Stimulated activated CD8-positive, alpha-beta memory T cell treated with anti-CD3 and anti-CD28 coated beads, Interleukin-12 subunit alpha, Interleukin-12 subunit beta, amount 100 ng/mL, for 24 hours (primary cell): ENCODE data around the gene RPL9.
"Not testable (repeated sequence)": the region's sequence is repeated elsewhere in the genome, so short reads cannot be mapped to it uniquely, and the experiment has no call there.

ENCODE experiments used
- DNase-seq: peaks from one replicate; pipeline ENCODE4 v3.0.0-alpha.2; 2020; ENCODE audit errors: extremely low read depth

The RPL9 gene

DNA sequence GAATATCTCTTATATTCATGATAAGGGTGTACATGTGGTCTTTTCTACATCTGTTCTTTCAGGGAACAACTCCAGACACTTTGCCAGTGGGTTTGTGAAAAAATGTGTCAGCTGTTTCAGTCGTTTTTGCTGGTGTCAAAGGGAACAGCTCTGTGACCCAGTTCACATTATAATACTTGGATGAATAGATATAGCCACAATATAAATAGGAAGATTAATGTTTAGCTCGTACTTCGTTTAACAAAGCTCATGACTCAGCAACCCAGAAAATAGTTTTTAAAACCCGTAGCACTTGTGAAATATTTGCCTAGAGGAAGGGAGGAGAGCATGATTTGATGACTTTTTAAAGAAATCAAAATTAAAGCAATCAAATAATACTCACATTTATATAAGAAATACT lies 8.0 kb upstream of the RPL9 start:
- no peak for DNase-seq

DNA sequence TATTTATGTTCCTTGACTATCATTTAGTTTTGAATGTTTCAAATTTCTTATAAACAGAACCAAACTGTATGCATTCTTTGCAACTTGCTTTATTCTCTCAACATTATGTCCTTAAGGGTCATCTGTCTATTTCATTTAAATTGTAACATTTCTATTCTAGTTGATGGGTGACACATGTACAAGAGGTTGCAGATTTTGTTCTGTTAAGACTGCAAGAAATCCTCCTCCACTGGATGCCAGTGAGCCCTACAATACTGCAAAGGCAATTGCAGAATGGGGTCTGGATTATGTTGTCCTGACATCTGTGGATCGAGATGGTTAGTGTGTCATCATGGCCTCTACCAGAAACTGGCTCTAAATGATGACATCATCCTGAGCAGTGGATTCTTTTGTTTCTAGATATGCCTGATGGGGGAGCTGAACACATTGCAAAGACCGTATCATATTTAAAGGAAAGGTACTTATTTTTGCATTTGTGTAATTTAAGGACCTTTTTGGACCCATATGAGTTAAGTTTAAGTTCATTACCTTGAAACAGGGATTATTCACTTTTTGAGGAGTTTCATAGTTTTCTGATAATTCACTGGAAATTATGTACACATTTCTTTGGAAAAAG lies 6.3 kb upstream of the RPL9 start:
- DNase-seq: no peak

DNA sequence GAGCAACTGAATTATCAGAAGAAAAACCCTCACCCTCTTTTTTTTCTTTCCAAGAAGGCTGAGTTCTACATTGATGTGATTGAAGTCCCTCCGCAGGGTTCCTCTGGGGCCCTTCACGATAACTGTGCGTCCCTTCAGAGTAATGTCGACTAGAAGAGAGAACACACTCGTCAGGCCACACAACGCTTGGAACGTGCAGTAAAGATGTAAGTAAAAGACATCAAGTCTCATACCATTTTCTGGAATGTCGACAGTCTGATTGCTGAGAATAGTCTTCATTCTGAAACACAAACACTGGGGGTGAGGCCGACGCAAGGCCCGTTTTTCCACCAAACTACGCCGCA lies 589 bp downstream of the RPL9 start:
- not testable (repeated sequence) for DNase-seq

DNA sequence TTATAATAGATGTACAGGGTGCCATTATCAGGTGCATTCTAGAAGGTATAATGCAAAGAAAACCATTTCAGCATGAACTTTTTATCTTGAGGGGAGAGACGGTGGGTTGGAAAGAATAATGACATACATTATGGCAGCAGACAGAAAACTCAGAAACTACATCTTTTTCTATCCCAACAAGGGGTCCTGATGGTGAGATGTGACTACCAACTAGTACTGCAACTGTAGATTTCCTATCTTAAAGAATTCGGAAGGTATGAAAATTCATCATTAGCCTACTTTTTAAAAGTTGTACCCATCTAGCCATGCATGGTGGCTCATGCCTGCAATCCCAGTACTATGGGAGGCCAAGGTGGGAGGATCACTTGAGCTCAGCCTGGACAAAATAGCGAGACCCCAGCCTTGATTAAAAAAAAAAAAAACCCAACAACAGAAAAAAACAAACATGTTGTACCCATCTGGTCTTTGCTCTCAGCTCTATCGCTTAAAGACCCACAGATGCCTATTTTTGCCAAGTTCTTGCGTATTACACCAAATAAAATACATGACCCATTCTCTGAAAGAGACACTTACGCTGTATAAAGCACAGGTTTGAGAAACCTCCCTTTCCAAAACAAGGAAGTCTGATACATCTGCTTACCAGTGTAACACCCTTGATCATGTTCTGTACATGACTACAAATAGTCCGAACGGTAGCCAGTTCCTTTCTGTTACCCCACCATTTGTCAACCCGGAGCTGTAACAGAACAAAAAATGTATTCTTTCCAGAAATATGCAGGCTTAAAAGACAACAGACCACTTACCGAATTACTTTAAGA lies 1.6 kb downstream of the RPL9 start:
- no peak for DNase-seq

DNA sequence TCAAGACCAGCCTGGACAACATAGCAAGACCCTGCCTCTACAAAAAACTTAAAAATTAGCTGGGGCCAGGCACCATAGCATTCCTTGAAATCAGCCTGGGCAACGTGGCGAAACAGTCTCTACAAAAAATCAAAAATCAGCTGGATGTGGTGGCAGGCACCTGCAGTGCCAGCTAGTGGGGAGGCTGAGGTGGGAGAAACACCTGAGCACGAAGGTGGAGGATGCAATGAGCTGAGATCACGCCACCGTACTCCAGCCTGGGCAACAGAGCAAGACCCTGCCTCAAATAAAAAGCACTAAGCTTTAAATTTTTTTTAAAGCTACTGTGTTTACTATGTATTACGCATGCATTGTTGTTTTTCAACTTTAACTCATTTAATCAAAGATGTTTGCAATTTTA lies 3.2 kb downstream of the RPL9 start:
- DNase-seq: no peak

DNA sequence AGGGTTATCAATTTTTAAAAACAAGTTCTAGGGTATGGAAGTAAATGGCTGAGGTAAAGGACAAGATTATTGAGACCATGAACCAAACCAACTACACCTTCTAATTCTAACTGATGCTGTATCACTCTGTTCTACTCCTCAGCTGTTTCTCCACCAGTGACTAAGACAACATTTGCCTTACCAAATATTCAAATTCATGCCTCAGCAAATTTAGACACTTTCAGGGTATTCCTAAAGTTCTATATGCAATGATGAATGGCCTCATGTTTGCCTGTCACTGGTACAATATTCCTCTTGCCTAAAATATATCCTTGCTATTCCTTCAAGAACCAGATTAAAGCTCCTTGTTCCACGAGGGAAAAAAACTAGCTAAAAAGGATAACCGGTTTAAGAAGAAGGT lies 5.0 kb downstream of the RPL9 start:
- DNase-seq: no peak

DNA sequence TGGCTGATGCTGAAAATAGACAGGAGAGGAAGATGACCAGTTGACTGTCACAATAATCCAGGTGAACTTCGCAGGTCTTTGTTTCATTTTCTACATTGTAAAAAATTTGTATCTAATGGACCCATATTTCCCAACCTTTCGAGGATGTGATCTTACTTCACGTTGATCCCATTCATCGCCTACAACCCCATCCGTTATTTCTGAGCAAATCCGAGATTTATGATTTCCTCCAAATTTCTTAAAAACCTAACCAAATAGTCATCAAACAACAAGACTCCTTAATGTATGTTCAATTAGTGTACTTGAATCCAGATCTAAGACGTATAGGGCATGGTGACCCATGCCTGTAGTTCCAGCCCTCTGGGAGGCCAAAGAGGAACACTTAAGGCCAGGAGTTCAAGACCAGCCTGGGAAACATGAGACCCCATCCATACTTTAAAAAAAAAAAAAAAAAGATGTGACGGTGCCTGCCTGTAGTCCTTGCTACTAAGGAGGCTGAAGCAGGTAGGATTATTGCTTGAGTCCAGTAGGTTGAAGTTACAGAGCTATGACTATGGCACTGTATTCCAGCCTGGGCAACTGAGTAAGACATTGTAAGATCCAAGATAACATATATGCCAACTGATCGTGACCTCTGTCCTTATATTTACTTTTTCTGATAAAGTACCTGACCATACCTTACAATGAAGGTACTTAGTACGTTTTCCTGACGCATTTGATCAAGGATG lies 5.7 kb downstream of the RPL9 start:
- no peak for DNase-seq

DNA sequence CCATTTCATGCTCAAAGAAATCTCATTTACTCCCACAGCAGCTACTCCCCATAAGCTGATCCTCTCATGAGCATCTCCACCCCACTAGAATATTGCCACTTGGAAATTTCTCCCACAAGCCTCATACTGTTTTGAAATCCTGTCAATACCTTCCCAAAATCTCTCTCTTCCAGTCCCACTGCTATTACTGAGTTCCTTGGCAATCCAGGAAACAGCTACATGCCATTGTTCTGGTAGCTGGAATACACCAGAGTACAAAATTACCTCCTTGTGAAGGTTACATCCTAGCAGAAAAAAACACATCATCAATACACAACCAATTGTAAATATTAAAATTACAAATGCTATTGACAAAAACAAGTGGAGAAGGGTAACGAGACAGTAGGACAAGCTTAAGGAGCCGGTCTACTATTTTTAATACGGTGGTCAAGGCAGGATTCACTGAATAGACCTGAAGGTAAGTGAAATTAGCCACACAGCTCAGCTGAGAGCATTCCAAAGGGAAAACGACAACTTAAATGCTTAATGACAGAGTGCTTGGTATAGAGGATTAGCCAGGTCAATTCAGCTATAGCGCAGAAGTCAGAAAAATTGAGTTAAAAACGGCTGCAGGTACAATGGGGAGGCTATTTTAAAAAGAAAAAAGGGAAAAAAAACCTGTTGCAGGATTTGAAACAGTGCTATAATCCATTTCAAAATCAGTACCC lies 6.4 kb downstream of the RPL9 start:
- DNase-seq: no peak

DNA sequence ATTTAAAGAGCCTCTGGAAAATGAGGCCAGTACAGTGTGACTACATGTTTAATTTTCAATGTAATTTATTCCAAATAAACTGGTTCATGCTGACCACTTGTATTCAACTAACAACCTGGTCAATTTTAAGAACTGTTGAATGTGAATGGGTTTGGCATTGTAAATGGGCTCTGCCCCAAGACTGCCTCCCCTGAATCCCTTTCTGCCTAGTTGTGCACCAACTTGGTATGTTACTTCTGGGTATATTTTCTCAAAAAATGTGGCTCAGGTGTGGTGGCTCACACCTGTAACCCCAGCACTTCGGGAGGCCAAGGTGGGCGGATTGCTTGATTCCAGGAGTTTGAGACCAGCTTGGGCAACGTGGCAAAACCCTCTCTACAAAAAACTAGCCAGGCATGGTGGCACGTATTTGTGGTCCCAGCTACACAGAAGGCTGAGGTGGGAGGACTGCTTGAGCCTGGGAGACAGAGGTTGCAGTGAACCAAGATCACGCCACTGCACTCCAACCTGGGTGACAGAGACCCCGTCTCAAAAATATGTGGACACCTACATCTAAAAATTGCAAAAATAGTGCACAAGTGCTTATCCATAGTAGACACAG lies 7.2 kb downstream of the RPL9 start:
- no peak for DNase-seq

DNA sequence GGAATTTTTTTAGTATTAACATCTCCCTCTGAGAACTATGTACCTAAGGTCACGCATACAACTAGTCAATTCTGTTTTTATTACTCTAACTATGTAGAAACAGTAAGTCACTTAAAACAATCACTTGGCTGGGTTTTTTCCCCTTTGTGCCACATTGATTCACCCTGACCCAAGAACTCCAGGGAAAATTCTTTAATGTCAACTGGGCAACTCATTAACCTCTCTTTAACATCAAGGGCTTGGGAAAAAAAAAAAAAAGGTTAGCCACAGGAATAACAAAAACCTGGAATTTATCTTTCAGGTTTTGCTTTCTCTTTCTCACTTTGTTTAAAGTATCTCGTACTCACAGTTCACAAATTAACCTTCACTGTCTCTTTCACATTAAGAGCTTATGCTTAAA lies 8.1 kb downstream of the RPL9 start:
- no peak for DNase-seq

DNA sequence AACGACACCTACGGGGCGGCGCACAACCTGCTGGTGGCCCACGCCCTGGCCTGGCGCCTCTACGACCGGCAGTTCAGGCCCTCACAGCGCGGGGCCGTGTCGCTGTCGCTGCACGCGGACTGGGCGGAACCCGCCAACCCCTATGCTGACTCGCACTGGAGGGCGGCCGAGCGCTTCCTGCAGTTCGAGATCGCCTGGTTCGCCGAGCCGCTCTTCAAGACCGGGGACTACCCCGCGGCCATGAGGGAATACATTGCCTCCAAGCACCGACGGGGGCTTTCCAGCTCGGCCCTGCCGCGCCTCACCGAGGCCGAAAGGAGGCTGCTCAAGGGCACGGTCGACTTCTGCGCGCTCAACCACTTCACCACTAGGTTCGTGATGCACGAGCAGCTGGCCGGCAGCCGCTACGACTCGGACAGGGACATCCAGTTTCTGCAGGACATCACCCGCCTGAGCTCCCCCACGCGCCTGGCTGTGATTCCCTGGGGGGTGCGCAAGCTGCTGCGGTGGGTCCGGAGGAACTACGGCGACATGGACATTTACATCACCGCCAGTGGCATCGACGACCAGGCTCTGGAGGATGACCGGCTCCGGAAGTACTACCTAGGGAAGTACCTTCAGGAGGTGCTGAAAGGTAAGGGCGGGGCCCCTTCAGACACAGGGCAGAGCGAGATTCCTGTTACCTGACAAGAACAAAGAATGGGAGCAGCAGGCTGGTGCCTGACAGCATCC lies 11.7 kb downstream of the RPL9 start:
- no peak for DNase-seq

DNA sequence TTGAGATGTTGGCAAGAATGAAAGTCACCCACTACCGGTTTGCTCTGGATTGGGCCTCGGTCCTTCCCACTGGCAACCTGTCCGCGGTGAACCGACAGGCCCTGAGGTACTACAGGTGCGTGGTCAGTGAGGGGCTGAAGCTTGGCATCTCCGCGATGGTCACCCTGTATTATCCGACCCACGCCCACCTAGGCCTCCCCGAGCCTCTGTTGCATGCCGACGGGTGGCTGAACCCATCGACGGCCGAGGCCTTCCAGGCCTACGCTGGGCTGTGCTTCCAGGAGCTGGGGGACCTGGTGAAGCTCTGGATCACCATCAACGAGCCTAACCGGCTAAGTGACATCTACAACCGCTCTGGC lies 12.3 kb downstream of the RPL9 start:
- DNase-seq: no peak

DNA sequence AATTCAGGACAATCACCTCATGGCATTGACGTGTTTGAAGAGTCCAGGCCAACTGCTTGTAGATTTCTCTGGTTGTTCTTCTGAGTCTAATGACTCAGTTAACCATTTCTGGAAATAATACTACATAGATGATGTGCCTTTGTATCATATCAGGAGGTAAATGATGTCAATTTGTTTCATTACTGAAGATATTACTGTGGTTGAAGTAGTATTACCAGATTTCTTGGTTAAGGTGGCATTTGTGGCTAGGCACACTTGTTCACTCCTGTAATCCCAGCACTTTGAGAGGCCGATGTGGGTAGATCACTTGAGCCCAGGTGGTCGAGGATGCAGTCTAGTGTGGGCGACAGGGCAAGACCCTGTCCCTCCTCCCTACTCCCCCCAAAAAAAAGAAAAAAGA lies 15.7 kb downstream of the RPL9 start:
- DNase-seq: no peak

DNA sequence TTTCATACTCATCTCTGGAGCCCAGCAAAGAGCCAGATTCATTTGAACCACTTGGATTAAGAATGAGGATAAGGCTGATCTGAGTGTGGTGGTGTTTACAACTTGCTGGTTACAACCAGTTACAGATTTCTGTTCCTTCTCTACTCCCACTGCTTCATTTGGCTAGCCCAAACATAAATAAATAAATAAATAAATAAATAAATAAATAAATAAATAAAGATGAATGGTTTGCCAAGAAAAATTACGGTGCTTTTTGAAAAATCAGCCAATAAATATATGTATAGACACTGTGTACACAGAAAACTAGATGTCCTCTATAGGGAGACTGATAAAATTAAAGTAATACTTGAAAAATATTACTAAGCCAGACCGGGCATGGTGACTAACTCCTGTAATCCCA lies 17.1 kb downstream of the RPL9 start:
- no peak for DNase-seq

DNA sequence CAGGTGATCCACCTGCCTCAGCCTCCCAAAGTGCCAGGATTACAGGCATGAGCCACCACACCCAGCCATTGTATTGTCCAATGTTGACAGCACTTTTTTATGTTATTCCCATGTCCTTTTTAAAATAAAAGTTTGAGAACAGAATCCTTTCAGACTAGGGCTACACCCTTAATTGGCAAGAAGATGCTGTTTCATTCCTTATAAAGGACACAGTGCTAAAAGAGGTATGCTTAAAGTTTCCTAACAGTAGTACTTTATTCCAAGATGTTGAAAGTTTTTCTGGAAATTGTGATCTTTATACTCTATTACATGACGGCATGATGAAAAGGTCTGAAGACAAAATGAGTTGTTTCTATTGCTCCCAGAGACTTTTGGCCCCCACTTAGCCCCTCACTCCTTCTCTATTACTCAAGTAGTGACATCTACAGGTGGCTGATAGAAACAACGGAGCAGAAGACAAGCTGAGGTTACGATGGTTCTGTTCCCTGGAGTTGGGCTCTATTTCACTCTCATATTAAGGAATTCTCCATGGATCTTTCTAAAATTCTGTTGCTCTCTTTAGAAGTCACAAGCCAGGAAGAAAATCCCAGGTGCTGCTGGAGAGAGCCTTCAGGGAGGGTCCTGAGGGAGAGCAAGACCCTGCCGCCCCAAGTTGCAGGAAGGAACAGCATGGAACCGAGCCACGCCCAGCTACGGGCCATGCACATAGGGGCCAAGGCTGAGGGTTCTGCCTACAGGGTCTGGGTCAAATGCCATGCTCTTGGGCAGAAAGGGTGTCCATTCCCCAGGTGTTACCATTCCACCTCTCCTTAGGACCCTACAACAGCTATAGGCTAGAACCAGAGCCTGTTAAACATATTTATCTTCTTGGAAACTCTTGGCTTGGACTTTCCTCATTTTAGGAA lies 22.8 kb downstream of the RPL9 start:
- no peak for DNase-seq

DNA sequence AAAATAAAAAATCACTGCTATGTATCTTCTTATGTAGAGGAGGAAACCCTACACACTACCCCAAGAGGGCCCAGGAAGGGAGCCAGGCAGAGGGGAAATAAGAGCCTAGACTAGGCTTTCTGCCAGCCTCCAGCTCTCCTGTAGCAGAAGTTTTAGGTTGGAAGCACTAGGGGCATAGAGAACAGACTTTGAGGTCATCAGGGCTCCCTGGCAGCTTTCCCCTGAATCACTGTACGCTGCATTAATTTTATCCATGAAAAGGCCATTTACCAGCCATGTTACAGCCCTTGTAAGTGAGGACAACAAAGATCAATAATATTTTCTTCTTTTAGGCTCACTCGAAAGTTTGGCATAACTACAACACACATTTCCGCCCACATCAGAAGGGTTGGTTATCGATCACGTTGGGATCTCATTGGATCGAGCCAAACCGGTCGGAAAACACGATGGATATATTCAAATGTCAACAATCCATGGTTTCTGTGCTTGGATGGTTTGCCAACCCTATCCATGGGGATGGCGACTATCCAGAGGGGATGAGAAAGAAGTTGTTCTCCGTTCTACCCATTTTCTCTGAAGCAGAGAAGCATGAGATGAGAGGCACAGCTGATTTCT lies 24.7 kb downstream of the RPL9 start:
- no peak for DNase-seq

DNA sequence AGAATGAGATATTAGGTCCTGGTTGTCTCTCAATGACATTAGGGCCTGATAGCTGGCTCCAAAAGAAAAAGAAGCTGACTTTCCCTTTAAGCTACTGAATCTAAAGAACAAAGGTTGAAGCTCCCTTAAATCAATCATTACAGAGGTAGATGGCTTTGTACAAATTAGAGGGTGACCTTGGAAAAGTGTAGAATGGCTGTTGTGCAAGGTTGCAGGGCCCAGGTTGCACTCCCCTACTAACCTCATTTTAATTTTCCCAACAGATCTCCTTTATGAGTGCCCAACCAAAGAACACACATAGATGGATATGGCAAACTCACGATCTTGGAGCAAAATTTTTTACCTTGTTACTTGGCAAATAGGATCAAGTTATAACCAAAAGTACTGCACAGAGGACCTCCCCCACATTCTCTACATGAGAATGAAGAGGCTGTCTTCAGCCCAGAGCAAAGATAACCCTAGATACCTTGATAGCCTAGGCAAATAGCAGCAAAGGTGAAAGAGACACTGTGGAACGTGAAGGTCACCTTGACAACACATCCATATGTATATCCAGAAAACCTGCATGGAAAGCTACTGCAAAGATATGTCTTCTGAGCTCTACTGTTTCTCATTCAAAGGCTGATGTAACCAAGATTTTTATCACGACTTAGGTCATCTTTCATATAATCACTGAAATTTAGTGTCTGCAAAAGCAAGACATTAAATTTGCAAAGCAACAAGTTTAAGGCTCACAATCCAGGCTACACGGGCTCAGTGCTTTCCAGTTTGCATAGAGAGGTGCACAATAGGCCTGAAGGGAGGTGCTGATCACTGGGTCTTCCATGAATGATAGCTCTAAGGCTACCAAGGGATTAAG lies 29.0 kb downstream of the RPL9 start:
- no peak for DNase-seq

DNA sequence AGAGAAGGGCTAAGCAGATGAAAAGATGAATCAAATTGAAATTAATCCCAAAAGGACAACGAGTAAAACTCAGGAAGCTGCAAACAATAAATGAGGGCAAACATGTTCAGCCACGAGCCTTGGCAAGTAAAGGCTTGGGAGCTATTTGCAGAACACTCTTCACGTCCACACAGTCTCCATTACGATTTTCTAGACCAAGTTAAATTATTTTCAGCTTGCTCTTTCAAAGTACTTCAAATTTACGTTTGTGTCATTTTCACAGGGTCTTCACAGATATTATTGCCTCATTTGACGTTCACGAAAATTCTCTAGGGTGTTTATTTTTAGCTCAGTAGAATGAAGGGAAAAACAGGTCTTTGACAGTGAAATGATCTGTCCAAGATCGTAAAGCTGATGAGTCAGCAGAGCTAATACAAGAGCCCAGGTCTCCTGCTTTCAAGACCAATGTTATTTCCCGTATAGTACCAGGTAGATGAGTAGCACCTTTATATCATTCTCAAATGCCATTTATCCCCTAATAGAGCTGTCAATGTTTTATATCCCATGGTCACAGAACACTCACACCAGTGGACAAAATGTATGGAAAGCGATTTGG lies 31.1 kb downstream of the RPL9 start:
- DNase-seq: no peak

DNA sequence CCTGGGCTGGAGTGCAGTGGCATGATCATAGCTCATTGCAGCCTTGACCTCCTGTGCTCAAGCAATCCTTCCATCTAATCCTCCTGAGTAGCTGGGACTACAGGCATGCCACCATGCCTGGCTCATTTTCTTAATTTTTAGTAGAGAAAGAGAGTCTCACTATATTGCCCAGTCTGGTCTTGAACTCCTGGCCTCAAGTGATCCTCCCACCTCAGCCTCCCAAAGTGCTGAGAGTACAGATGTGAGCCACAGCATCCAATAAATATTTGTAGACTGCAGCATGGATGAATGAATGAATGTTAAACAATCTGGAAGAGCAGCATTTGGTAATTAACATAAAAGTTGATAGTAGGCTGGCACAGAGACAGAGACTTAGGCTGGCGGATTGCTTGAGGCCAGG lies 32.0 kb downstream of the RPL9 start:
- no peak for DNase-seq
